Measurements from ENCODE around the gene A4GALT. TPM values are rescaled to one million over a fixed set of nuclear protein-coding genes. Genes with fewer than 3 reads are reported as not detected.
"Not testable (repeated sequence)": the region's sequence is repeated elsewhere in the genome, so short reads cannot be mapped to it uniquely, and the experiment has no call there.

A4GALT gene
- total RNA-seq, 2 experiments from 2014 or later = not detected

- CTCF ChIA-PET = interaction anchor here (0.7 to 1.3 kb wide), 3 partner anchors 20 to 34 kb away, joined by 3 read pairs; no protein-coding TSS in a partner anchor
- H3K4me1 Mint-ChIP-seq (ENCODE audit: low read depth) = no peaks in the 10 kb centered on the region
- no peak overlapping the region for H3K27ac Mint-ChIP-seq
- H3K4me3 Mint-ChIP-seq = no peak overlapping the region
- H3K27me3 Mint-ChIP-seq (ENCODE audit: low read depth) = no peaks in the 10 kb centered on the region
- no peaks in the 10 kb centered on the region for H3K36me3 Mint-ChIP-seq (ENCODE audit: low read depth)
- DNase-seq = no peak
- intact Hi-C loops (cut with micrococcal nuclease) = no loop called here
- peaks cover 5% of the 10 kb centered on the region for H3K9me3 Mint-ChIP-seq
These were observed 36.9 kb downstream of the A4GALT start for GRCh38 chr22:42683578-42684283.

GRCh38 chr22:42682113-42682851 is 38.4 kb downstream of the A4GALT start:
- H3K27ac Mint-ChIP-seq = no peak overlapping the region
- no peak for DNase-seq
- no peaks in the 10 kb centered on the region for H3K27me3 Mint-ChIP-seq (ENCODE audit: low read depth)
- H3K4me1 Mint-ChIP-seq (ENCODE audit: low read depth) = no peaks in the 10 kb centered on the region
- H3K4me3 Mint-ChIP-seq = no peak overlapping the region
- CTCF ChIA-PET = interaction anchor here (1.3 kb wide), 1 partner anchor 19 kb away, joined by 3 read pairs; no protein-coding TSS in a partner anchor
- H3K36me3 Mint-ChIP-seq (ENCODE audit: low read depth) = peaks cover 2% of the 10 kb centered on the region
- H3K9me3 Mint-ChIP-seq = peaks cover 12% of the 10 kb centered on the region
- intact Hi-C loops (cut with micrococcal nuclease) = no loop called here

GRCh38 chr22:42680648-42681047 is 40.0 kb downstream of the A4GALT start:
- no peak overlapping the region for H3K27ac Mint-ChIP-seq
- DNase-seq = no peak
- CTCF ChIA-PET = interaction anchor here (0.6 kb wide), 1 partner anchor 50 kb away, joined by 3 read pairs; no protein-coding TSS in a partner anchor
- no peaks in the 10 kb centered on the region for H3K27me3 Mint-ChIP-seq (ENCODE audit: low read depth)
- no peaks in the 10 kb centered on the region for H3K4me1 Mint-ChIP-seq (ENCODE audit: low read depth)
- H3K36me3 Mint-ChIP-seq (ENCODE audit: low read depth) = peaks cover 2% of the 10 kb centered on the region
- intact Hi-C loops (cut with micrococcal nuclease) = no loop called here
- peaks cover 12% of the 10 kb centered on the region for H3K9me3 Mint-ChIP-seq
- no peak overlapping the region for H3K4me3 Mint-ChIP-seq

GRCh38 chr22:42679691-42680090 is 41.0 kb downstream of the A4GALT start:
- CTCF ChIA-PET = no interaction called here
- Mint-ChIP-seq H3K27me3 (ENCODE audit: low read depth) (no peaks in the 10 kb centered on the region), H3K4me1 (ENCODE audit: low read depth) (no peaks in the 10 kb centered on the region), H3K27ac (no peak overlapping the region), H3K36me3 (ENCODE audit: low read depth) (peaks cover 2% of the 10 kb centered on the region), H3K4me3 (no peak overlapping the region), H3K9me3 (peaks cover 12% of the 10 kb centered on the region)
- DNase-seq = no peak
- intact Hi-C loops (cut with micrococcal nuclease) = no loop called here

GRCh38 chr22:42678894-42679293 is 41.8 kb downstream of the A4GALT start:
- peaks cover 2% of the 10 kb centered on the region for H3K36me3 Mint-ChIP-seq (ENCODE audit: low read depth)
- no peak overlapping the region for H3K4me3 Mint-ChIP-seq
- H3K27me3 Mint-ChIP-seq (ENCODE audit: low read depth) = no peaks in the 10 kb centered on the region
- H3K27ac Mint-ChIP-seq = no peak overlapping the region
- H3K4me1 Mint-ChIP-seq (ENCODE audit: low read depth) = no peaks in the 10 kb centered on the region
- CTCF ChIA-PET = no interaction called here
- DNase-seq = no peak
- H3K9me3 Mint-ChIP-seq = peaks cover 12% of the 10 kb centered on the region
- intact Hi-C loops (cut with micrococcal nuclease) = no loop called here

GRCh38 chr22:42677936-42678335 is 42.7 kb downstream of the A4GALT start:
- peaks cover 12% of the 10 kb centered on the region for H3K9me3 Mint-ChIP-seq
- H3K36me3 Mint-ChIP-seq (ENCODE audit: low read depth); H3K4me1 Mint-ChIP-seq (ENCODE audit: low read depth); H3K27me3 Mint-ChIP-seq (ENCODE audit: low read depth); CTCF ChIA-PET; H3K27ac Mint-ChIP-seq; H3K4me3 Mint-ChIP-seq; DNase-seq; intact Hi-C loops (cut with micrococcal nuclease): not testable (repeated sequence)

GRCh38 chr22:42676059-42676607 is 44.5 kb downstream of the A4GALT start:
- Mint-ChIP-seq H3K9me3 (peaks cover 12% of the 10 kb centered on the region), H3K4me1 (ENCODE audit: low read depth) (peaks cover 4% of the 10 kb centered on the region), H3K27ac (no peak overlapping the region), H3K4me3 (no peak overlapping the region), H3K27me3 (ENCODE audit: low read depth) (no peaks in the 10 kb centered on the region), H3K36me3 (ENCODE audit: low read depth) (peaks cover 2% of the 10 kb centered on the region)
- intact Hi-C loops (cut with micrococcal nuclease) = no loop called here
- no peak for DNase-seq
- CTCF ChIA-PET = interaction anchor here (0.6 kb wide), 1 partner anchor 1207 kb away, joined by 3 read pairs; no protein-coding TSS in a partner anchor

GRCh38 chr22:42673898-42674401 is 46.7 kb downstream of the A4GALT start:
- DNase-seq = no peak
- Mint-ChIP-seq H3K27ac (no peak overlapping the region), H3K4me3 (no peak overlapping the region), H3K27me3 (ENCODE audit: low read depth) (no peaks in the 10 kb centered on the region), H3K4me1 (ENCODE audit: low read depth) (peaks cover 8% of the 10 kb centered on the region), H3K36me3 (ENCODE audit: low read depth) (peaks cover 2% of the 10 kb centered on the region), H3K9me3 (peaks cover 8% of the 10 kb centered on the region)
- intact Hi-C loops (cut with micrococcal nuclease) = no loop called here
- CTCF ChIA-PET = no interaction called here

- H3K36me3 Mint-ChIP-seq (ENCODE audit: low read depth); H3K27ac Mint-ChIP-seq; CTCF ChIA-PET; DNase-seq; H3K4me1 Mint-ChIP-seq (ENCODE audit: low read depth); H3K4me3 Mint-ChIP-seq; H3K9me3 Mint-ChIP-seq; intact Hi-C loops (cut with micrococcal nuclease); H3K27me3 Mint-ChIP-seq (ENCODE audit: low read depth): not testable (repeated sequence)
These were observed 47.6 kb downstream of the A4GALT start for GRCh38 chr22:42673071-42673470.

GRCh38 chr22:42670921-42671709 is 49.6 kb downstream of the A4GALT start:
- intact Hi-C loops (cut with micrococcal nuclease) = no loop called here
- CTCF ChIA-PET = interaction anchor here (0.7 to 0.8 kb wide), 2 partner anchors 136 to 363 kb away, joined by 3 to 6 read pairs; no protein-coding TSS in a partner anchor
- peaks cover 3% of the 10 kb centered on the region for H3K27me3 Mint-ChIP-seq (ENCODE audit: low read depth)
- H3K4me1 Mint-ChIP-seq (ENCODE audit: low read depth) = peaks cover 8% of the 10 kb centered on the region
- H3K9me3 Mint-ChIP-seq = no peaks in the 10 kb centered on the region
- no peak for DNase-seq
- H3K36me3 Mint-ChIP-seq (ENCODE audit: low read depth) = no peaks in the 10 kb centered on the region
- H3K4me3 Mint-ChIP-seq = no peak overlapping the region
- no peak overlapping the region for H3K27ac Mint-ChIP-seq

- intact Hi-C loops (cut with micrococcal nuclease) = no loop called here
- Mint-ChIP-seq H3K4me3 (no peak overlapping the region), H3K36me3 (ENCODE audit: low read depth) (no peaks in the 10 kb centered on the region), H3K9me3 (no peaks in the 10 kb centered on the region), H3K4me1 (ENCODE audit: low read depth) (peaks cover 8% of the 10 kb centered on the region), H3K27me3 (ENCODE audit: low read depth) (peaks cover 3% of the 10 kb centered on the region), H3K27ac (no peak overlapping the region)
- CTCF ChIA-PET = no interaction called here
- no peak for DNase-seq
These were observed 50.6 kb downstream of the A4GALT start for GRCh38 chr22:42670046-42670445.

GRCh38 chr22:42666393-42666792 is 54.3 kb downstream of the A4GALT start:
- H3K27me3 Mint-ChIP-seq (ENCODE audit: low read depth); H3K9me3 Mint-ChIP-seq; intact Hi-C loops (cut with micrococcal nuclease); H3K36me3 Mint-ChIP-seq (ENCODE audit: low read depth); H3K27ac Mint-ChIP-seq; DNase-seq; H3K4me3 Mint-ChIP-seq; H3K4me1 Mint-ChIP-seq (ENCODE audit: low read depth): not testable (repeated sequence)
- CTCF ChIA-PET = interaction anchor here (0.7 to 0.8 kb wide), 2 partner anchors 11 to 98 kb away, joined by 3 read pairs; no protein-coding TSS in a partner anchor
